ENCODE measurements around the gene TOR1B. TPM values are rescaled to one million over a fixed set of nuclear protein-coding genes. Genes with fewer than 3 reads are reported as not detected.

TOR1B gene
- total RNA-seq, 1 donor from 2014 or later = 32.8 TPM

DNA sequence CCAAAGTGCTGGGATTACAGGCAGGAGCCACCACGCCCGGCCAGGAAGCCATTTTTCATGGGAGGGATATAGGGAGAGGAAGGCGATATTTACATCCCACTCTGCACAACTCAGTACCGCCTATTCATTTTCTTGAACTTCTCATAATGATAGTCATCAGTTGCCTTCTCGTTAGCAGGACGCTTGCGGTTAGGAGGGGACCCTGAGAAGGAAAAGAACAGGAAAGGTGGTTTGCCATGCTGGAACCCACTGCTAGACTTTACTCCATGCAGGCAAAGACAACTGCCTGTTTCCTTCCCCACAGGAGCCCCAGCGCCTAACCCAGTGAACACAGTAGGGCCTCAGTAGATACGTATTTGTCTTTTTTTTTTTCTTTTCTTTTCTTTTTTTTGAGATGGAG lies 25.1 kb downstream of the TOR1B start:
- TF ChIP-seq, protein P1, sequence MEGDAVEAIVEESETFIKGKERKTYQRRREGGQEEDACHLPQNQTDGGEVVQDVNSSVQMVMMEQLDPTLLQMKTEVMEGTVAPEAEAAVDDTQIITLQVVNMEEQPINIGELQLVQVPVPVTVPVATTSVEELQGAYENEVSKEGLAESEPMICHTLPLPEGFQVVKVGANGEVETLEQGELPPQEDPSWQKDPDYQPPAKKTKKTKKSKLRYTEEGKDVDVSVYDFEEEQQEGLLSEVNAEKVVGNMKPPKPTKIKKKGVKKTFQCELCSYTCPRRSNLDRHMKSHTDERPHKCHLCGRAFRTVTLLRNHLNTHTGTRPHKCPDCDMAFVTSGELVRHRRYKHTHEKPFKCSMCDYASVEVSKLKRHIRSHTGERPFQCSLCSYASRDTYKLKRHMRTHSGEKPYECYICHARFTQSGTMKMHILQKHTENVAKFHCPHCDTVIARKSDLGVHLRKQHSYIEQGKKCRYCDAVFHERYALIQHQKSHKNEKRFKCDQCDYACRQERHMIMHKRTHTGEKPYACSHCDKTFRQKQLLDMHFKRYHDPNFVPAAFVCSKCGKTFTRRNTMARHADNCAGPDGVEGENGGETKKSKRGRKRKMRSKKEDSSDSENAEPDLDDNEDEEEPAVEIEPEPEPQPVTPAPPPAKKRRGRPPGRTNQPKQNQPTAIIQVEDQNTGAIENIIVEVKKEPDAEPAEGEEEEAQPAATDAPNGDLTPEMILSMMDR (IDR thresholded peaks at IDR 0.05; ENCODE audit: insufficient read depth, low read length, poor library complexity, severe bottlenecking) = no peak
- DNase-seq (ENCODE audit: low read depth) = no peak
- H3K27me3 ChIP-seq (ENCODE audit: control insufficient read depth, insufficient read depth, low read length) = no peaks in the 10 kb centered on the region
- H3K36me3 ChIP-seq (ENCODE audit: control insufficient read depth, insufficient read depth, low read length) = no peaks in the 10 kb centered on the region
- no peak overlapping the region for H3K4me3 ChIP-seq (ENCODE audit: low read depth, low read length)

DNA sequence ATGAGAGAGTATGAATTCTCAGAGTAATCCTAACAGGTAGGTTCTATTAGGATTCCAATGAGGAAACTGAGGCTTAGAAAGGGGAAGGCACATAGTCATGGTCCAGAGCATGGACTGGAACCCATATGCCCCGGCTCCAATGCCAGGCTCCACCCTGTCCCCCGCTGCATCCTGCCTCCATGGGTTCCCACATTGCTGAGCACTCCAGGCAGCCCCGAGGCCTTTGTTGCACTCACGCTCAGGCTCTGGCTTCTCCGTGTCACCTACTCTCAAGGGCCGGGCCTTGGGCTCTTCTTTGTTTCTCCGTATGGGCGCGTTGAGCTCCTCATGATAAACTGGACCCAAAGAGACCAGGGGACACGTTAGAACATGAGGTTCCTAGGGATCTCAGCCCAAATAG lies 26.0 kb downstream of the TOR1B start:
- TF ChIP-seq, protein P1 (IDR thresholded peaks at IDR 0.05; ENCODE audit: insufficient read depth, low read length, poor library complexity, severe bottlenecking) = no peak
- Histone ChIP-seq H3K27me3 (ENCODE audit: control insufficient read depth, insufficient read depth, low read length) (no peaks in the 10 kb centered on the region), H3K4me3 (ENCODE audit: low read depth, low read length) (no peak overlapping the region), H3K36me3 (ENCODE audit: control insufficient read depth, insufficient read depth, low read length) (no peaks in the 10 kb centered on the region)
- DNase-seq (ENCODE audit: low read depth) = no peak

DNA sequence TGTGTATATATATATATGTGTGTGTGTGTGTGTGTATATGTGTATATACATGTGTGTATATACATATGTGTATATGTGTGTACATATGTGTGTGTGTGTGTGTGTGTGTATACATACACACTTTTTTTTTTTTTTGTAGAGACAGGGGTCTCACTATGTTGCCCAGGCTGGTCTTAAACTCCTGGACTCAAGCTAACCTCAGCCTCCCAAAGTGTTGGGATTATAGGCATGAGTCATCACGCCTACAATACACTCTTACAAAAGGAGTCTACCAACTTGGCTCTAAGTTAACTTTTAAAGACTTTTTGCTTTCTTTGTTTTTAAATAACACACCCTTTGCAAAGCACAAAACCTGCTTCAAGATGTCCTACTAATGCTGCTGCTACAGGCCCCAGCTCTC lies 30.0 kb downstream of the TOR1B start:
- Histone ChIP-seq H3K36me3 (ENCODE audit: control insufficient read depth, insufficient read depth, low read length) (no peaks in the 10 kb centered on the region), H3K27me3 (ENCODE audit: control insufficient read depth, insufficient read depth, low read length) (no peaks in the 10 kb centered on the region), H3K4me3 (ENCODE audit: low read depth, low read length) (no peak overlapping the region)
- no peak for DNase-seq (ENCODE audit: low read depth)
- TF ChIP-seq, protein P1 (IDR thresholded peaks at IDR 0.05; ENCODE audit: insufficient read depth, low read length, poor library complexity, severe bottlenecking) = no peak

DNA sequence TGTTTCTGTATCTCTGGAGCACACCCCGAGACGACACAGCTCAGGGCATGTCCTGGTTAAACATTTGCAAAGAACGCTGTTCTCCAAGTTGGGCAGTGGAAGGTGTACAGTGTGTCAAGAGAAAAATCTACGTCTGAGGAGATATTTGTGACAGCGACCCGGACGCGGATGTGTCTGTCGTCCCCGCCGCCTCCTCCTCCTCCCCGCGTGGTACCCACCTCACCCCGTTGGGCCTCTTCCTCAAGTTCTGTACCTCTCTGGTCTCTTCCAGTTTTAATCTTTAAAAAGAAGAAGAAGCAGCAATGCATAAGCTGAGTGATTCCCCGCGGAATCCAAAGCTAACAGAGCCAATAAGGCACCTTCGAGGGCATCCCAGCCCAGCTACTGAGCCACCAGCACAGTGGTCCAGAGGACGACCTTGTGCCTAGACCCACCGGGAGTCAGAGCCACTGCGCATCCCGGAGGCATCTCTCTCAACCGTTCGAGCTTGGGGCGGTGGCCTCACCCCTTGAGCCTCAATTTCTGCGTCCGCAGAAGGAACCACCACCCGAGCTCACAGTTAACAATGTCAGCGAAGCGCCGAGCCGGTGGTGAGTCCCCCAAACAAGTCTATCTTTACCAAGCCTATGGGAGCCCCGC lies 31.6 kb downstream of the TOR1B start:
- H3K4me3 ChIP-seq (ENCODE audit: low read depth, low read length) = peak overlapping the region; percentile 76
- no peaks in the 10 kb centered on the region for H3K27me3 ChIP-seq (ENCODE audit: control insufficient read depth, insufficient read depth, low read length)
- H3K36me3 ChIP-seq (ENCODE audit: control insufficient read depth, insufficient read depth, low read length) = no peaks in the 10 kb centered on the region
- no peak for DNase-seq (ENCODE audit: low read depth)
- TF ChIP-seq, protein P1 (IDR thresholded peaks at IDR 0.05; ENCODE audit: insufficient read depth, low read length, poor library complexity, severe bottlenecking) = no peak

DNA sequence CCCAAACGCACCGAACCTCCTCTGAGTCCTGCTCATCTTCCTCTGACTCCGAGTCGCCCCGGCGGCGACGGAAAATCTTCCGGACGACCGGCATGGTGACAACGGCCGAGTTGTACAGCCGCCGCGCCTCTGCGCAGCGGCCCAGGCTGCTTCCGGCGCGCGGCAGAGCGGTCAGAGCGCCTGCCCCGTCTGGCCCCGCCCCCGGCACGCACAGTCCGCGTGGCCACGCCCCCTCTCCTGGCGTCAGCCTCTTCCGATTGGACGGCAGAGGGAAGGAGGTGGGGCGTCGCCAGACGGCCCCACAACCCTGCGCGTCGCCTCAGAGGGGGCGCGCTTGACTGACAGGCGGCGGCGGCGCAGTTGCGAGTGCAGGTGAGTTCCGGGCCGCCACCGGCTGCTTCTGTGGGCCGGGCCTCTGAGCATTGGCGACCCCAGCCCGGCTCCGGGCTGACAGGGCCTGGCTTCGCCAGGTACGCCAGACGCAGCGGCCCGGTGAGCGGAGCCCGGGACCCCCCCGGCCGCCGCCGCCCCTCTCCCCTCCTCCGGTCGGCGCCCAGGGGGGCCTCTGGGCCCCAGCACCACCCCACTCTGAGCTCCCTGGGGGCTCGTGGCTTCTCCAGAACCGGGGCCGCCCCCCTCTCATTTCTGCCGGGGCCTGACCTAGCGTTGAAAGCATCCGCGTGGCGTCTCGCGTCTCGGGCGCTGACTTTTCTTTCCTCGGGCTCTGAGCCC lies 32.3 kb downstream of the TOR1B start, which contains the start of the genes C9orf78 and USP20:
Gene C9orf78 (minus strand): TSS at position 148 of the 732 bp plus-strand sequence. CDS start 54 bp downstream, at position 94.
Gene USP20 (plus strand): TSS at position 331 of the 732 bp plus-strand sequence. CDS start 17,098 bp downstream, outside the sequence.
- peak; percentile 82 for DNase-seq (ENCODE audit: low read depth)
- H3K4me3 ChIP-seq (ENCODE audit: low read depth, low read length) = peak within 1 kb of the TSS; percentile 76
- no peaks in the 10 kb centered on the region for H3K27me3 ChIP-seq (ENCODE audit: control insufficient read depth, insufficient read depth, low read length)
- TF ChIP-seq, protein P1 (IDR thresholded peaks at IDR 0.05; ENCODE audit: insufficient read depth, low read length, poor library complexity, severe bottlenecking) = no peak
- H3K36me3 ChIP-seq (ENCODE audit: control insufficient read depth, insufficient read depth, low read length) = no peaks in the 10 kb centered on the region
